ENCODE results near the gene GTF2H1. TPM values are rescaled to one million over a fixed set of nuclear protein-coding genes. Genes with fewer than 3 reads are reported as not detected.

GTF2H1 gene
- total RNA-seq, 3 donors from 2014 or later: 73.1 to 83.7 (median 74.4) TPM

GRCh38 chr11:18369398-18369797, 47.0 kb downstream of the GTF2H1 start:
- no peak overlapping the region for H3K4me3 ChIP-seq
- no peaks in the 10 kb centered on the region for H3K27me3 ChIP-seq
- no peak overlapping the region for H3K27ac ChIP-seq
- no peaks in the 10 kb centered on the region for H3K36me3 ChIP-seq
- no peaks in the 10 kb centered on the region for H3K4me1 ChIP-seq
- H3K9me3 ChIP-seq: no peaks in the 10 kb centered on the region
- DNase-seq (ENCODE audit: low spot score in 2 of 2): no peak
- intact Hi-C loops (cut with DNase I; ENCODE audit: low total_unique reads): no loop called here
- TF ChIP-seq POLR2AphosphoS5 (IDR thresholded peaks at IDR 0.05) (no peak), CTCF (IDR thresholded peaks at IDR 0.05) (no peak), POLR2A (IDR thresholded peaks at IDR 0.05) (no peak)

- H3K27me3 ChIP-seq: no peaks in the 10 kb centered on the region
- H3K4me1 ChIP-seq: no peaks in the 10 kb centered on the region
- H3K36me3 ChIP-seq: no peaks in the 10 kb centered on the region
- no peak overlapping the region for H3K27ac ChIP-seq
- intact Hi-C loops (cut with DNase I; ENCODE audit: low total_unique reads): no loop called here
- H3K9me3 ChIP-seq: no peaks in the 10 kb centered on the region
- no peak for DNase-seq (ENCODE audit: low spot score in 2 of 2)
- no peak overlapping the region for H3K4me3 ChIP-seq
- TF ChIP-seq POLR2A (IDR thresholded peaks at IDR 0.05) (no peak), CTCF (IDR thresholded peaks at IDR 0.05) (no peak), POLR2AphosphoS5 (IDR thresholded peaks at IDR 0.05) (no peak)
These were observed 48.9 kb downstream of the GTF2H1 start for GRCh38 chr11:18371279-18371678.

- Histone ChIP-seq H3K27me3 (no peaks in the 10 kb centered on the region), H3K27ac (no peak overlapping the region), H3K36me3 (no peaks in the 10 kb centered on the region), H3K4me3 (no peak overlapping the region), H3K4me1 (no peaks in the 10 kb centered on the region), H3K9me3 (no peaks in the 10 kb centered on the region)
- intact Hi-C loops (cut with DNase I; ENCODE audit: low total_unique reads): no loop called here
- TF ChIP-seq CTCF (IDR thresholded peaks at IDR 0.05) (no peak), POLR2A (IDR thresholded peaks at IDR 0.05) (no peak), POLR2AphosphoS5 (IDR thresholded peaks at IDR 0.05) (no peak)
- no peak for DNase-seq (ENCODE audit: low spot score in 2 of 2)
These were observed 49.8 kb downstream of the GTF2H1 start for GRCh38 chr11:18372201-18372600.

GRCh38 chr11:18374956-18375355, 52.6 kb downstream of the GTF2H1 start:
- Histone ChIP-seq H3K36me3 (no peaks in the 10 kb centered on the region), H3K4me1 (no peaks in the 10 kb centered on the region), H3K27ac (no peak overlapping the region), H3K9me3 (no peaks in the 10 kb centered on the region), H3K4me3 (no peak overlapping the region), H3K27me3 (no peaks in the 10 kb centered on the region)
- no peak for TF ChIP-seq POLR2A (IDR thresholded peaks at IDR 0.05)
- TF ChIP-seq POLR2AphosphoS5 (IDR thresholded peaks at IDR 0.05): no peak
- TF ChIP-seq CTCF (IDR thresholded peaks at IDR 0.05): no peak
- intact Hi-C loops (cut with DNase I; ENCODE audit: low total_unique reads): no loop called here
- no peak for DNase-seq (ENCODE audit: low spot score in 2 of 2)

GRCh38 chr11:18375941-18376340, 53.6 kb downstream of the GTF2H1 start:
- TF ChIP-seq POLR2AphosphoS5 (IDR thresholded peaks at IDR 0.05) (no peak), POLR2A (IDR thresholded peaks at IDR 0.05) (no peak), CTCF (IDR thresholded peaks at IDR 0.05) (no peak)
- Histone ChIP-seq H3K27me3 (no peaks in the 10 kb centered on the region), H3K27ac (no peak overlapping the region), H3K4me3 (no peak overlapping the region), H3K4me1 (no peaks in the 10 kb centered on the region), H3K9me3 (no peaks in the 10 kb centered on the region), H3K36me3 (no peaks in the 10 kb centered on the region)
- no peak for DNase-seq (ENCODE audit: low spot score in 2 of 2)
- intact Hi-C loops (cut with DNase I; ENCODE audit: low total_unique reads): no loop called here
